ENCODE measurements around the gene HAAO. TPM values are rescaled to one million over a fixed set of nuclear protein-coding genes. Genes with fewer than 3 reads are reported as not detected.

HAAO gene
- total RNA-seq, 1 experiment from 2014 or later, result 6.6 TPM

DNA sequence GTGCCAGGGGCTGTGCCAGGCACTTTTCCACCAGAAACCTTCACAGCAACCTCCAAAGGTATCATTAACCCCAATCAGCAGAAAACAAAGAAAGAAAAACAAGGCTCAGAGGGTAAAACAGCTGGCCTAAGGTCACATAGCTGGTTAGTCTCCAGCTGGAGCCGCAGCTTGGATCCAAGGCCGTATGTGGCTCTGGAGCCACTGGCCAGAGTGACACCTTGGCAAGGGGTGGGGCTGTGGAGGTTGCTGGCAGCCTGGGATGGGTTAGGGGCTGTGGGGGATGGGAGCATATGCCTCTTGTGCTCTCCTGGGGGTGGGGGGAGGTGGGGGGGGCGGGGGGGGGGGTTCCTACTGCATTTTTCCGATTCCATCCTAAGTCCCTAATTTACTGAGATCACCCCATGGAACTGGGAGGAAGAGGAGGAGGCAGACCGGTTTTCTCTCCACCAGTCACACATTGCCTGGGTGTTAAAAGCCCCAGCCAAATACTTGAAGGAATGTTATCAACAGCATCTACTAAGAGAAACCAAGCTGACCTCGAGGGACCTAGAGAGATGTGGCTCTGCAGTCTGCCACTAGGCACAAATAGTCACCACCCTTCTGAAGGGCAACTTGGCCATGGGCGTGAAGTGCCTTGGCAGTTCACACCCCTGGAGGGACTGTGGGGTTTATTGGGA, 8.0 kb downstream of the HAAO start:
- TF ChIP-seq, protein P1, sequence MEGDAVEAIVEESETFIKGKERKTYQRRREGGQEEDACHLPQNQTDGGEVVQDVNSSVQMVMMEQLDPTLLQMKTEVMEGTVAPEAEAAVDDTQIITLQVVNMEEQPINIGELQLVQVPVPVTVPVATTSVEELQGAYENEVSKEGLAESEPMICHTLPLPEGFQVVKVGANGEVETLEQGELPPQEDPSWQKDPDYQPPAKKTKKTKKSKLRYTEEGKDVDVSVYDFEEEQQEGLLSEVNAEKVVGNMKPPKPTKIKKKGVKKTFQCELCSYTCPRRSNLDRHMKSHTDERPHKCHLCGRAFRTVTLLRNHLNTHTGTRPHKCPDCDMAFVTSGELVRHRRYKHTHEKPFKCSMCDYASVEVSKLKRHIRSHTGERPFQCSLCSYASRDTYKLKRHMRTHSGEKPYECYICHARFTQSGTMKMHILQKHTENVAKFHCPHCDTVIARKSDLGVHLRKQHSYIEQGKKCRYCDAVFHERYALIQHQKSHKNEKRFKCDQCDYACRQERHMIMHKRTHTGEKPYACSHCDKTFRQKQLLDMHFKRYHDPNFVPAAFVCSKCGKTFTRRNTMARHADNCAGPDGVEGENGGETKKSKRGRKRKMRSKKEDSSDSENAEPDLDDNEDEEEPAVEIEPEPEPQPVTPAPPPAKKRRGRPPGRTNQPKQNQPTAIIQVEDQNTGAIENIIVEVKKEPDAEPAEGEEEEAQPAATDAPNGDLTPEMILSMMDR (conservative IDR thresholded peaks at IDR 0.05), result no peak

More for the DNA sequence above, 8.0 kb downstream of the HAAO start:
- H3K27me3 Mint-ChIP-seq (ENCODE audit: low read depth), result no peaks in the 10 kb centered on the region; the same call in none of the 2 replicates
- H3K23me2 ChIP-seq (ENCODE audit: insufficient read length, low read depth, low read length, poor library complexity, severe bottlenecking), result no peaks in the 10 kb centered on the region
- no peaks in the 10 kb centered on the region for H3K4me1 ChIP-seq (ENCODE audit: insufficient read depth, low read length)
- no peak overlapping the region for H3K23ac ChIP-seq (ENCODE audit: insufficient read length, low read depth, low read length)
- no peak overlapping the region for H2AK5ac ChIP-seq (ENCODE audit: insufficient read length, low read length)
- H4K91ac ChIP-seq (ENCODE audit: insufficient read length, low read depth, low read length), result no peak overlapping the region
- no peak overlapping the region for H2BK15ac ChIP-seq (ENCODE audit: low read depth, low read length)
- H3K9ac ChIP-seq (ENCODE audit: extremely low read depth, insufficient read length, low read length), result no peak overlapping the region
- no peaks in the 10 kb centered on the region for H3K79me1 ChIP-seq (ENCODE audit: insufficient read depth, low read depth, low read length, poor library complexity, severe bottlenecking)
- no peak overlapping the region for H4K8ac ChIP-seq (replicated peaks; ENCODE audit: insufficient read length, low read depth, low read length)
- no peak overlapping the region for H2BK12ac ChIP-seq (ENCODE audit: insufficient read length, low read depth, low read length)
- peaks cover 21 to 22% of the 10 kb centered on the region in 2 experiments for H3K9me3 Mint-ChIP-seq
- no peak overlapping the region for H2AFZ ChIP-seq (ENCODE audit: low read length)
- H2BK20ac ChIP-seq (ENCODE audit: low read depth, low read length, poor library complexity, severe bottlenecking), result no peak overlapping the region
- no peak overlapping the region for H3K4ac ChIP-seq (ENCODE audit: low read depth, low read length)
- no peak overlapping the region for H2BK120ac ChIP-seq (ENCODE audit: low read depth, low read length, poor library complexity, severe bottlenecking)
- no peaks in the 10 kb centered on the region for H3K9me3 ChIP-seq (ENCODE audit: control insufficient read depth, low read depth, low read length)
- H3K36me3 Mint-ChIP-seq (ENCODE audit: insufficient read depth in 1 of 3, low read depth in 3 of 3), result peaks cover 8 to 30% (median 22%) of the 10 kb centered on the region in 3 experiments
- H3K4me2 ChIP-seq (ENCODE audit: insufficient read depth, insufficient read length, low read length), result no peak overlapping the region
- no peak overlapping the region for H3T11ph ChIP-seq (ENCODE audit: low read length)
- WGBS (ENCODE audit: extremely low coverage, insufficient read length, low lambda C conversion rate), result no CpG with 5 or more reads among the region's 7 CpGs
- no peak overlapping the region for H4K5ac ChIP-seq (ENCODE audit: insufficient read length, low read depth, low read length)
- no peaks in the 10 kb centered on the region for H4K20me1 ChIP-seq (ENCODE audit: control insufficient read depth, insufficient read depth, insufficient read length)
- H3K79me2 ChIP-seq (ENCODE audit: insufficient read depth, low read length), result no peaks in the 10 kb centered on the region
- no peak overlapping the region for H3K27ac Mint-ChIP-seq
- no peak overlapping the region; a peak in 1 of 5 replicates for H3K4me3 Mint-ChIP-seq
- no peak overlapping the region for H3K14ac ChIP-seq (ENCODE audit: insufficient read depth, low read length)
- no peak overlapping the region for H3K27ac ChIP-seq (ENCODE audit: insufficient read length, low read depth, low read length)
- H2BK5ac ChIP-seq (ENCODE audit: insufficient read length, low read length), result no peak overlapping the region
- H3K27me3 ChIP-seq (ENCODE audit: insufficient read depth, low read length), result no peaks in the 10 kb centered on the region
- no peak for DNase-seq
- no peak overlapping the region for H3K18ac ChIP-seq (ENCODE audit: insufficient read length, low read depth, low read length)
- no peak overlapping the region for H3K56ac ChIP-seq (ENCODE audit: insufficient read length, low read depth, low read length)
- H3K4me1 Mint-ChIP-seq, result peaks cover 0 to 20% of the 10 kb centered on the region in 2 experiments; a peak in 3 of 4 replicates

All from H9 (cell line).